ENCODE results near the gene OMA1.

- TF ChIP-seq CTCF (conservative IDR thresholded peaks at IDR 0.05; ENCODE audit: low read length): no peak
- no peak for TF ChIP-seq EZH2phosphoT487 (IDR thresholded peaks at IDR 0.05; ENCODE audit: borderline replicate concordance)
Observed at GRCh38 chr1:58576727-58577653, 30.5 kb upstream of the OMA1 start, which contains the start of gene TACSTD2.
